Inflammatory macrophage treated with lipopolysaccharide for 4 hours (primary cell): ENCODE measurements around the gene IGFN1.
A peak's percentile ranks its signal among the peaks of the same experiment; 100 is the strongest.

Experiments used
- DNase-seq: peaks from one replicate; pipeline ENCODE4 v3.0.0-alpha.2; 2020

Gene IGFN1

DNA sequence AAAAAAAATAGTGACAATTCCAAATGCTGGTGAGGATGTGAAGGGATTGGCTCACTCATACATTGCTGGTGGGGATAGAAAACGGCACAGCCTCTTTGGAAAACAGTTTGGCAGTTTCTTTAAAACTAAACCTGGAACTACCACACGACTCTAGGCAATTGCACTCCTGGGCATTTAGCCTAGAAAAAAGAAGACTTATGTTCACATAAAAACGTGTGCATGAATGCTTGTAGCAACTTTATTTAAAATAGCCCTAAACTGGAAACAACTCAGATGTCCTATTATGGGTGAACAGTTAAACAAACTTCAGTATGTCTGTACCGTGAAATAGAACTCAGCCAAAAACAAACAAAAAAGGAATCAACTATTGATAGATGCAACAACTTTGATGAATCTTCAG, 26.9 kb upstream of the IGFN1 start:
- no peak for DNase-seq

DNA sequence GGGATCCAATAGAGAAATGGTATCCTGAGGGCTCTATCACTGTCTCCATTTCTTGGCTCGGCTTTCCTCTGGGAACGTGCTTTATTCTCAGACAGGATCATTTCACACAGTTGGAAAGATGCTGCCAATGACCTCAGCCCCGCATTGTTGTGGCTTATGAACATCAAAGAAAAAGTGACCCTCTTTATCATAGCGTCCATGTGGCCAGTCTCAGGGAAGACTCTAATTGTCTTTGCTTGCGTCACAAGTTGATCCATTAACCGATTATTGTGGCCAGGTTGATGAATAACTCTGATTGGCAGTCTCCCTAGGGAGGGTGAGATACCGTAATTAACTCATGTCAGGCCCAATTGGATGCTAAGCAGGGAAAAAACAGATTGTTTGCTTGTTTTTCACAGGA, 26.0 kb upstream of the IGFN1 start:
- DNase-seq, result no peak

GRCh38 chr1:201167041-201167991, 23.3 kb upstream of the IGFN1 start:
- DNase-seq, result no peak

DNA sequence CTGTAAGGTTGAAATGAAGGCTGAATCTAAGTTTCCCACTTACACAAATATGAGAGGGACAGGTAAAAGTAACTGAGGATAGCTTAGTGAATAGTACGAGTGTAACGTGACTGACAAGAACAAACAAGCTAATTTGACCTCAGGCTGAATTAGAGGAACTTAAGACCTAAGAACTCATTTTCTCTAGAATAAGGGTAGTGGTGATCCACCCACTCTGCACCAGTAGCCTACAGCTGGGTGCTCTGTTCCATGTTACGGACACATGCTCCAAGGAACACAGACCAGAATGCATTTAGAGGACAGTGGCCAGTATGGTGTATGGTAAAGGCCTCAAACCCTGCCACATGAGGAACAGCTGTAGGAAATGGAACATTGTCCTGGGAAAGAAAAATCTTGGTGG, 21.4 kb upstream of the IGFN1 start:
- DNase-seq, result peak; percentile 46

DNA sequence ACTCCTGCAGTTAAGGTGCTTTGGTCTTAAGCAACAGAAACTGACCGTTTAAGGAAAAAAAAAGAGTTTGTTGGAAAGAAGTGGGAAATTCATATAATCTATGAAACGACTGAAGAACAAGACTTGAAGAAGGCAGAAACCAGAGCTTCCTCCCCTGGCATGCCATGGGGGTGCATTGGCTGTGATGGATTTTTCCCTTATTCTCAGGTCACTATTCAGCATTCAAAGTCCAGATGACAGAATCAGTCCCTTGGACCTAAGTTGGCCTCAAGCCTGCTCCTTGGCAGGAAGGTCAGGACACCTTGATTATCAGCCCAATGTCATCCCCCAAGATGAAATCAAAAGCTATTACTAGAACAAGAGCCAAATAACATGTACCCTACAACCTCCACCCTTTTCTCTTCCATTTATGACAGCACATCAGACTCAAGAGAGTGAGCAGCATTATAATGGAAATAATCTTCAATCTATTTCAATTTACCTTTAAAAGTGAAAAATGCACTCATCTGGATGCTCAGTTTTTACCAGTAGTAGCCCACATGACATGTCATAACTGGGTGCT, 20.6 kb upstream of the IGFN1 start:
- no peak for DNase-seq

- DNase-seq, result peak; percentile 88
Observed at GRCh38 chr1:201170533-201171062, 20.0 kb upstream of the IGFN1 start.

DNA sequence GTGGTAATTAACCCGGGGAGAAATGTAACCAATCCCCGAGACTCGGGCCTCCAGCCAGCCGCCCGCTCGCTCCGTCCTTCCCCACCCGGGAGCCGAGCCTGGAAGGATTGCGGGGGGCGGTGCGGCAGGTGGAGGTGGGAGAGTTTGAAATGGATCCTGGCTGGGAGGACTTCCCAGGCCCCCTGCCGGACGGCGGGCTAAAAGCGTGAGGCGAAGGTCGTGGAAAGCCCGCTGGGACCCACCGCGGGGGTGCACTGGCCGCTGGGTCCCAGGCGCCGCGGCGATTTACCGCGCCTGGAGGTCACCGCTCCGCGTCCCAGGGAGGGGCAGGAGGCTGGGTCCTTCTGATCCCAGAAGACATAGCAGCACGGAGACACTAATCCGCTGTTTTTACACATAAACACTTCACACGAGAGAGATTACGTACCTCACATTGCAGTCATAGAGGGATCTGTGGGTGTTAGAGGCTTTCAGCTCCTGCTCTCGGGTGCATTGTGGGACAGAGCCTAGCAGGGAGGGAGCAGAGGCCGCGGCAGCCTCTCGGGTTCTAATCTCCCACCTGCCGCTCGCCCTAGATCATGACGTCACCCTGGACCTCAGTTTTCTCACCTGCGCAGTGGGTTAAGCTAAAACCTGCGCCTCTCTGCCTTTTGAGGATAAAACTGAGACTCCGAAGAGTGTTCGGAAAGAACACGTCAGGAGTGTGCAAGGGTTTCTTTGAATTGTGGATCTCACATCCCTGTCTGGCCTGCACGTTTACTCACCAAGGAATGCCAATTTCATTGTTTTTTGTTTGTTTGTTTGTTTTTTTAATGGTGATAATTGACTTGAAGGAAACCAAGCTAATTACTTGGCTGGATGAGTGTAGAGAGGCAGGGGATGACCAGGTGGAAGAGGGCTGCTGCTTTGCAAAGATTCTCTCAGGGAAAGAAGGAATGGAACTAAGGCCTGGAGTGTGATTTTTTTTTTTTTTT, 19.3 kb upstream of the IGFN1 start:
- DNase-seq, result peak; percentile 71

DNA sequence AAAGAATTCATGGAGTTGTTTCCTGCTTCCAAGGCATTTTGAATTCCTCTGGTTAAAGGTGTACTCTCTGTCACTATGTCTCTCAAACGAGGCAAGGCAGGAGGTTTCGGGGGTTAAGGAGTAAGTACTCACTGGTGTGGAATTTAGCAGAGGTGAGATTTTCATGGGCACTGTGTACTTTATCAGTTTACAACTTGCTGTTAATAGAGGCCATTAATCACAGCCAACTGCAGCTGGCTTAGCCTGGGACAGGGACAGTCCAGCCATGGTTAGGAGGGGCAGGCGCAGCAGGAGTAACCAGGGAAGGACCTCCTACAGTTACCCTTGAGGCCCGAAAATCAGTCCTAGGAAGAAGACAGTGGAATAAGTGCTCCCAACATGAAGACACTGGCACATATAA, 18.3 kb upstream of the IGFN1 start:
- DNase-seq, result no peak

GRCh38 chr1:201172999-201173610, 17.5 kb upstream of the IGFN1 start:
- peak; percentile 65 for DNase-seq

- no peak for DNase-seq
Observed at GRCh38 chr1:201173736-201174135, 16.9 kb upstream of the IGFN1 start.

- no peak for DNase-seq
Observed at GRCh38 chr1:201175820-201176500, 14.7 kb upstream of the IGFN1 start.

DNA sequence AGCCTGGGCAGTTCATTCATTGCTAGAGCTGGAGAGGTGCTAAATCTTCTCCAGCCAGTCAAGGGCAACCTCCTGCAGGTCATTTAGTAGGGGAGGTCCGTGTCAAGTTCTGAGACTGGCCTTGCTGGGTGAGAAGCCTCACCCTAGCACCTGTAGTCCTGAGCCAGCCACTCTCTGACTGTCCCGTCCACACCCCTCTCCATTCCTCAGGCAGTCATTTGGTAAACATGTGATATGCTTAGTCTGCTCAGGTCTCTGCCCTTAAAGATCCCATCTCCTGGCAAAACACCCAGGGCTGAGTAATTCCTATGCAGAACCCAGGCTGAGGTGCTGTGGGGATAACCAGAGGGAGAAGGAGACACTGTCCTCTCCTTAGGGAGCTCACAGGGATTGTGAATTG, 13.7 kb upstream of the IGFN1 start:
- DNase-seq, result no peak

- DNase-seq, result no peak
Observed at GRCh38 chr1:201178718-201179117, 11.9 kb upstream of the IGFN1 start.

- peak; percentile 18 for DNase-seq
Observed at GRCh38 chr1:201180141-201180540, 10.5 kb upstream of the IGFN1 start.

DNA sequence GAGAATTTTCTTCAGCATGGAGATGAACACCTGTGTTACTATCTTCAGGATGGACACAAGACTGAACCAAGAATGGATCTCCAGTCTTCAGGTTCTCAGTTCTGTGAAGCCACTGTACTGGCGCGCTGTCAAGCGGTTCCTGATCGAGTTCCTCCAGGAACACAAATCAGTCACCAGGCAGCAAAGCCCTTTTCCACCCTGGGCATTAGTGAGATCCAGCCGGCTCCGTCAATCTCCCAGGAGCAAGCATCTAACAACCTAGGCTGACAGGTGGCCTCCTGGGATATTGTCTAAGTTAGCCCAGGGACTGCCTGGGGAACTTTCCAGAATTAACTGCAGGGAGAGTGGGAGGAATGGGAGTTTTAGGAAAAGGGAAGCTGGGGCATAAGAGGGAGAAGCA, 9.7 kb upstream of the IGFN1 start:
- DNase-seq, result no peak

DNA sequence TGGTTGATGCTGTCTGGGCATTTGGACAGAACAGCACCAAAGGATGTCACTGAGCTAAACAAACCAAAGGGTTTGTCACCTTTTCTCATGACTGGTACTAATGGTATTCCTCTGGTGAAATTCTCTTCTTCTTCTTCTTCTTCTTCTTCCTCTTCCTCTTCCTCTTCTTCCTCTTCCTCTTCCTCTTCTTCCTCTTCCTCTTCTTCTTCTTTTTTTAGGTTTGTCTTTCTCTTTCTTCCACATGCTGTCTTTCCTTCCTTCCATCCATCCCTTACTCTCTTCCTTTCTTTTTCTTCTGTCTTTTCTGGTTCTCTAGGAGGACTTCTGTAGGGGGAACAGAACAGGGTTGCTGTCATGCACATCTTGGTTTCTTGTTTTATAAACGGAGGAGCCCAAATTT, 9.3 kb upstream of the IGFN1 start:
- DNase-seq, result peak; percentile 32

GRCh38 chr1:201181726-201182125, 8.9 kb upstream of the IGFN1 start:
- no peak for DNase-seq

- DNase-seq, result no peak
Observed at GRCh38 chr1:201183209-201183608, 7.4 kb upstream of the IGFN1 start.

GRCh38 chr1:201183753-201184152, 6.9 kb upstream of the IGFN1 start:
- DNase-seq, result no peak

- DNase-seq, result peak; percentile 52
Observed at GRCh38 chr1:201184307-201185122, 6.1 kb upstream of the IGFN1 start.

DNA sequence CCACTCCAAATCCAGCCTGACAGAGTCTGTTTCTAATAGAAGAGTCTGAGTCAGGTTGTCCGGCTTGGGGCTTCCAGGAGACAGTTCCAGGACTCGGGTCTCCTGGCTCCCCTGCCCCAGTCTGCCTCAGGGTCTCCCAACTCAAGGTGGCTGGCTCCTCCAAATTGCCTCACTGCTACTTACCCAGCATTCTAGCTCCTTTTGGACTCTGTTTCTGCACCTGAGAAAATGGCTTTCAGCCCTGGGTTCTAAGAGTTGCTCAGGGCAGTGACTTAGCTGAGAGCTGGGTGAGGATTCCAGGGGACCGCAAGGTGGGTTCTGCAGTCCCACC, 5.5 kb upstream of the IGFN1 start:
- no peak for DNase-seq
